ENCODE results near the gene PSTK. TPM values are rescaled to one million over a fixed set of nuclear protein-coding genes. Genes with fewer than 3 reads are reported as not detected.

The PSTK gene
- total and polyA plus RNA-seq, 10 of the 15 experiments (the other 5 are each of a cell fraction or from before 2014, with no cell fraction given), result 1.8 to 7.1 (median 3.4) TPM

GRCh38 chr10:123038782-123039631 is 58.8 kb downstream of the PSTK start:
- peak; percentile 50 for ATAC-seq

GRCh38 chr10:123039632-123039930 is 59.4 kb downstream of the PSTK start:
- H3K4me3 ChIP-seq, result no peak overlapping the region
- ChIA-PET RAD21 (ENCODE audit: unreplicated experiment) (no interaction called here), POLR2A (no interaction called here), SMC1A (ENCODE audit: uncharacterized antibody, unreplicated experiment) (no interaction called here), CTCF (interaction anchor here (1.4 to 1.9 kb wide), 2 partner anchors 12 to 59 kb away, joined by 3 to 4 read pairs; partner anchors contain the start of gene PSTK)
- no peaks in the 10 kb centered on the region for H4K20me1 ChIP-seq (ENCODE audit: control insufficient read depth, insufficient read depth)
- H3K36me3 ChIP-seq (ENCODE audit: control insufficient read depth in 2 of 2, insufficient read depth in 2 of 2, low read length in 1 of 2), result peaks cover 0 to 4% of the 10 kb centered on the region in 2 experiments; a peak in 1 of 4 replicates
- ATAC-seq (no peak; the same call in 2 of the 3 replicates), DNase-seq (ENCODE audit: low read depth, low spot score) (no peak), FAIRE-seq (peak; percentile 18)
- H3K27ac ChIP-seq (ENCODE audit: control insufficient read depth, insufficient read depth), result no peak overlapping the region
- no peaks in the 10 kb centered on the region for H3K9me3 ChIP-seq (replicated peaks; ENCODE audit: control insufficient read depth, insufficient read depth, low read length)
- BruUV-seq (replicated peaks), result no TSS peak
- intact Hi-C loops (cut with micrococcal nuclease; ENCODE audit: unreplicated experiment) (no loop called here), in situ Hi-C loops (cut with MboI) (no loop called here)
- no peak overlapping the region for H3K4me2 ChIP-seq (ENCODE audit: control insufficient read depth, insufficient read depth)
- peaks cover 8% of the 10 kb centered on the region for H3K4me1 ChIP-seq (ENCODE audit: control insufficient read depth, insufficient read depth, low read length)
- no peak overlapping the region for H3K9ac ChIP-seq (ENCODE audit: control insufficient read depth, insufficient read depth, low read length)
- no peaks in the 10 kb centered on the region for H3K27me3 ChIP-seq (replicated peaks in 1 of 2; ENCODE audit: control insufficient read depth in 2 of 2, insufficient read depth in 2 of 2, low read length in 1 of 2)
- peak overlapping the region; percentile 18; the same call in 1 of the 2 replicates for H2AFZ ChIP-seq (ENCODE audit: control insufficient read depth, low read depth, low read length)
- no peaks in the 10 kb centered on the region for H3K79me2 ChIP-seq (ENCODE audit: control insufficient read depth, insufficient read depth, low read length)
- TF ChIP-seq SUZ12 (IDR thresholded peaks at IDR 0.05; ENCODE audit: unreplicated experiment), result no peak
- no peak for TF ChIP-seq EGR1 (IDR thresholded peaks at IDR 0.05; ENCODE audit: borderline replicate concordance in 1 of 2, low read depth in 2 of 2, low read length in 2 of 2)
- TF ChIP-seq ZNF592 (IDR thresholded peaks at IDR 0.05), result no peak
- TF ChIP-seq BACH1 (IDR thresholded peaks at IDR 0.05; ENCODE audit: borderline replicate concordance), result no peak
- no peak for TF ChIP-seq KDM1A (IDR thresholded peaks at IDR 0.05; ENCODE audit: borderline replicate concordance)
- TF ChIP-seq MXI1 (IDR thresholded peaks at IDR 0.05; ENCODE audit: low read depth, low read length), result no peak
- TF ChIP-seq JUND (IDR thresholded peaks at IDR 0.05; ENCODE audit: low read depth, low read length), result no peak
- no peak for TF ChIP-seq TAF1 (IDR thresholded peaks at IDR 0.05; ENCODE audit: borderline replicate concordance, low read depth, low read length)

More at GRCh38 chr10:123038782-123039631, 58.8 kb downstream of the PSTK start:
- BruUV-seq (replicated peaks), result no TSS peak
- in situ Hi-C loops (cut with MboI) (no loop called here), intact Hi-C loops (cut with micrococcal nuclease; ENCODE audit: unreplicated experiment) (no loop called here)
- Histone ChIP-seq H3K4me3 (no peak overlapping the region), H3K9me3 (replicated peaks; ENCODE audit: control insufficient read depth, insufficient read depth, low read length) (no peaks in the 10 kb centered on the region), H3K4me1 (ENCODE audit: control insufficient read depth, insufficient read depth, low read length) (peaks cover 8% of the 10 kb centered on the region), H3K36me3 (ENCODE audit: control insufficient read depth in 2 of 2, insufficient read depth in 2 of 2, low read length in 1 of 2) (peaks cover 0 to 4% of the 10 kb centered on the region in 2 experiments; a peak in 1 of 4 replicates), H3K9ac (ENCODE audit: control insufficient read depth, insufficient read depth, low read length) (no peak overlapping the region), H3K79me2 (ENCODE audit: control insufficient read depth, insufficient read depth, low read length) (no peaks in the 10 kb centered on the region), H2AFZ (ENCODE audit: control insufficient read depth, low read depth, low read length) (peak overlapping the region; percentile 18; the same call in 1 of the 2 replicates), H3K4me2 (ENCODE audit: control insufficient read depth, insufficient read depth) (peak overlapping the region; percentile 5; the same call in 1 of the 2 replicates), H4K20me1 (ENCODE audit: control insufficient read depth, insufficient read depth) (no peaks in the 10 kb centered on the region), H3K27ac (ENCODE audit: control insufficient read depth, insufficient read depth) (no peak overlapping the region), H3K27me3 (replicated peaks in 1 of 2; ENCODE audit: control insufficient read depth in 2 of 2, insufficient read depth in 2 of 2, low read length in 1 of 2) (no peaks in the 10 kb centered on the region)
- SMC1A ChIA-PET (ENCODE audit: uncharacterized antibody, unreplicated experiment), result interaction anchor here (1.0 kb wide), 1 partner anchor 9 kb away, joined by 3 read pairs; no protein-coding TSS in a partner anchor
- CTCF ChIA-PET, result interaction anchor here (1.1 to 1.9 kb wide), 2 partner anchors 12 to 360 kb away, joined by 3 to 4 read pairs; no protein-coding TSS in a partner anchor
- RAD21 ChIA-PET (ENCODE audit: unreplicated experiment), result no interaction called here
- WGBS (ENCODE audit: insufficient coverage, insufficient replicate concordance, low lambda C conversion rate, missing lambda C conversion rate), result 83% methylated on average over 18 of the region's 18 CpGs
- FAIRE-seq, result no peak
- no peak for TF ChIP-seq IKZF1 (conservative IDR thresholded peaks at IDR 0.05)
- POLR2A ChIA-PET, result no interaction called here
- no peak for DNase-seq (ENCODE audit: low read depth, low spot score)

Measured in GM12878 (cell line).